ENCODE results near the gene HK1. TPM values are rescaled to one million over a fixed set of nuclear protein-coding genes. Genes with fewer than 3 reads are reported as not detected.
A peak's percentile ranks its signal among the peaks of the same experiment; 100 is the strongest.

HK1 gene
- total RNA-seq, 2 donors from 2014 or later: 38.0 to 78.8 TPM

DNA sequence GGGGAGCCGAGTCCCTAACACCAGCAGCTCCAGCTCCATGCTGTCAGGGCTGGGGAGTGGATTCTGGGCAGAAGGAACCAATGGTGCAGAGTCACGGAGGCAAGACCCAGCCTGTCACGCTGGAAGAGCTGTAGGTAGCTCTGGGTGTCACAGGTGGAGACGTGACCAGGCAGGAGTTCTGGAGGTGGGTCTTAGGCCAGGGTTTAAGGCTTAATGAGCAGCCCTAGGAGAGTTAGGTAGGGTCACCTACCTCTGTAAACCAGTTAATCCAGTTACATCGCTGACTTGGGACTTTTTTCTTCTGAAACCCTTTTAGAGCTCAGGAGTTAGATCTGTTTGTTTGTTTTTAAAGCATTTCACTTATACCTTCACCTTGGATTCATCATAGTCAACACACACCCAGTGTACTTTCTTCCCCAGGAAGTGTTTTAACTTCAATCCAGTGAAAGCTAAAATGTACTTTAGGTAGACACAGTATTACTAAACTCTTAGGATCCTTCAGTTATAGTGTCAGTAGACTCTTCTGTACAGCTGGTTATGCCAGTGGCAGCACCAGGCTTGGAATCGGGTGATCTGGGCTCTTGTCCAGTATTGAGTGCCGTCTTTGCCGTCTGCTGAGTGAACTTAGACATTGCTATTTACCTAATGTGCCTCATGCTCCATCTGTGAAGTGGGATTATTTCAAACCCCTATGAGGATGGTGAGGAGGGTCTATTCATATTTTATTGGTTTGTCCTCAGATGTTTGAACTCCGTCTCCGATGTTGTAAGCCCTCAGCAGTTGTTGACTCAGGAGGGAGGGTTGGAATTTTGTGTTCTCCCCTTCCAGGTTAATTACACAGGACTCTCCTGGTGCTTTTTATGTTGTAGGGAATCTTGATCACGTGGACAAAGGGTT is 107.4 kb downstream of the HK1 start:
- H3K27ac Mint-ChIP-seq: no peak overlapping the region
- WGBS, 2 experiments (ENCODE audit: insufficient coverage in 1 of 2, insufficient read length in 1 of 2): 93 to 97% methylated on average over 9 to 11 of the region's 11 CpGs
- TF ChIP-seq, protein P1, sequence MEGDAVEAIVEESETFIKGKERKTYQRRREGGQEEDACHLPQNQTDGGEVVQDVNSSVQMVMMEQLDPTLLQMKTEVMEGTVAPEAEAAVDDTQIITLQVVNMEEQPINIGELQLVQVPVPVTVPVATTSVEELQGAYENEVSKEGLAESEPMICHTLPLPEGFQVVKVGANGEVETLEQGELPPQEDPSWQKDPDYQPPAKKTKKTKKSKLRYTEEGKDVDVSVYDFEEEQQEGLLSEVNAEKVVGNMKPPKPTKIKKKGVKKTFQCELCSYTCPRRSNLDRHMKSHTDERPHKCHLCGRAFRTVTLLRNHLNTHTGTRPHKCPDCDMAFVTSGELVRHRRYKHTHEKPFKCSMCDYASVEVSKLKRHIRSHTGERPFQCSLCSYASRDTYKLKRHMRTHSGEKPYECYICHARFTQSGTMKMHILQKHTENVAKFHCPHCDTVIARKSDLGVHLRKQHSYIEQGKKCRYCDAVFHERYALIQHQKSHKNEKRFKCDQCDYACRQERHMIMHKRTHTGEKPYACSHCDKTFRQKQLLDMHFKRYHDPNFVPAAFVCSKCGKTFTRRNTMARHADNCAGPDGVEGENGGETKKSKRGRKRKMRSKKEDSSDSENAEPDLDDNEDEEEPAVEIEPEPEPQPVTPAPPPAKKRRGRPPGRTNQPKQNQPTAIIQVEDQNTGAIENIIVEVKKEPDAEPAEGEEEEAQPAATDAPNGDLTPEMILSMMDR (conservative IDR thresholded peaks at IDR 0.05): no peak
- no peak for DNase-seq
- no peak overlapping the region for H3K4me3 ChIP-seq (ENCODE audit: low read length)
- H3K27ac ChIP-seq (ENCODE audit: low read depth, low read length): no peak overlapping the region
- H3K9me3 Mint-ChIP-seq: no peaks in the 10 kb centered on the region
- H3K4me3 Mint-ChIP-seq: no peak overlapping the region
- H3K36me3 ChIP-seq (ENCODE audit: control insufficient read depth, insufficient read depth, low read length): peaks cover 34% of the 10 kb centered on the region
- no peaks in the 10 kb centered on the region for H3K27me3 ChIP-seq (ENCODE audit: control insufficient read depth, insufficient read depth, low read length, poor library complexity, severe bottlenecking)
- no peaks in the 10 kb centered on the region for H3K9me3 ChIP-seq (ENCODE audit: control insufficient read depth, low read length)
- H3K4me1 ChIP-seq (ENCODE audit: control insufficient read depth, insufficient read depth, low read length): no peaks in the 10 kb centered on the region
- no peaks in the 10 kb centered on the region for H3K27me3 Mint-ChIP-seq (ENCODE audit: insufficient read depth)
- no peak overlapping the region for H3K9ac ChIP-seq (ENCODE audit: extremely low read depth, low read length, poor library complexity, severe bottlenecking)
- peaks cover 69% of the 10 kb centered on the region for H3K36me3 Mint-ChIP-seq (ENCODE audit: low read depth)
- H3K4me1 Mint-ChIP-seq: peaks cover 15% of the 10 kb centered on the region

- H3K4me3 Mint-ChIP-seq: no peak overlapping the region
- WGBS, 2 experiments (ENCODE audit: insufficient coverage in 1 of 2, insufficient read length in 1 of 2): 77% methylated on average over 3 of the region's 3 CpGs; no CpG with 5 or more reads in 1 of the 2 experiments
- Histone ChIP-seq H3K36me3 (ENCODE audit: control insufficient read depth, insufficient read depth, low read length) (peaks cover 34% of the 10 kb centered on the region), H3K4me3 (ENCODE audit: low read length) (no peak overlapping the region), H3K9me3 (ENCODE audit: control insufficient read depth, low read length) (no peaks in the 10 kb centered on the region), H3K27me3 (ENCODE audit: control insufficient read depth, insufficient read depth, low read length, poor library complexity, severe bottlenecking) (no peaks in the 10 kb centered on the region), H3K9ac (ENCODE audit: extremely low read depth, low read length, poor library complexity, severe bottlenecking) (no peak overlapping the region), H3K4me1 (ENCODE audit: control insufficient read depth, insufficient read depth, low read length) (no peaks in the 10 kb centered on the region), H3K27ac (ENCODE audit: low read depth, low read length) (no peak overlapping the region)
- DNase-seq: peak; percentile 21
- TF ChIP-seq, protein P1 (conservative IDR thresholded peaks at IDR 0.05): no peak
- no peaks in the 10 kb centered on the region for H3K27me3 Mint-ChIP-seq (ENCODE audit: insufficient read depth)
- no peaks in the 10 kb centered on the region for H3K9me3 Mint-ChIP-seq
- no peak overlapping the region for H3K27ac Mint-ChIP-seq
- H3K36me3 Mint-ChIP-seq (ENCODE audit: low read depth): peaks cover 59% of the 10 kb centered on the region
- peaks cover 22% of the 10 kb centered on the region for H3K4me1 Mint-ChIP-seq
These were observed 109.2 kb downstream of the HK1 start for GRCh38 chr10:69387500-69387899.

DNA sequence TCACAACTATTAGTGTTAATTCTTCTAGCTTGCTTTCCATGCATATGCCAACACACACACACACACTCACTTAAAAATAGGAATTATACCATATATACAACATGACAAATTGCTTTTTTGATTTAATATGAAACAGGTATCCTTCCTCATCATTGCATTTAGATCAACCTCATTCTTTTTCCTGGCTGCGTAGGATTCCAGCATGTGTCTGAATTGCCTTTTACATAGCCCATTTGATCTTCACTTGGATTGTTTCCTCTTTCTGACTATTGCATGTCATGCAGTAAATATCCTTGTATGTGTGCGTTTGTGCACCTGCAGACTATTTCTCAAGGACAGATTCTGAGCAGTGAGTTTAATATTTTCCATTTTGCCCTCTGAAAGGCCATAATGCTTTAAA is 110.2 kb downstream of the HK1 start:
- Mint-ChIP-seq H3K4me3 (no peak overlapping the region), H3K9me3 (no peaks in the 10 kb centered on the region), H3K4me1 (peaks cover 22% of the 10 kb centered on the region), H3K27me3 (ENCODE audit: insufficient read depth) (no peaks in the 10 kb centered on the region), H3K36me3 (ENCODE audit: low read depth) (peaks cover 55% of the 10 kb centered on the region), H3K27ac (no peak overlapping the region)
- 96 to 100% methylated on average over 2 of the region's 2 CpGs for WGBS, 2 experiments (ENCODE audit: insufficient coverage in 1 of 2, insufficient read length in 1 of 2)
- TF ChIP-seq, protein P1 (conservative IDR thresholded peaks at IDR 0.05): no peak
- no peak overlapping the region for H3K9ac ChIP-seq (ENCODE audit: extremely low read depth, low read length, poor library complexity, severe bottlenecking)
- no peaks in the 10 kb centered on the region for H3K4me1 ChIP-seq (ENCODE audit: control insufficient read depth, insufficient read depth, low read length)
- peaks cover 30% of the 10 kb centered on the region for H3K36me3 ChIP-seq (ENCODE audit: control insufficient read depth, insufficient read depth, low read length)
- no peaks in the 10 kb centered on the region for H3K27me3 ChIP-seq (ENCODE audit: control insufficient read depth, insufficient read depth, low read length, poor library complexity, severe bottlenecking)
- no peak for DNase-seq
- H3K4me3 ChIP-seq (ENCODE audit: low read length): no peak overlapping the region
- no peak overlapping the region for H3K27ac ChIP-seq (ENCODE audit: low read depth, low read length)
- H3K9me3 ChIP-seq (ENCODE audit: control insufficient read depth, low read length): no peaks in the 10 kb centered on the region
